Measurements from ENCODE around the gene NCR1.
"Not testable (repeated sequence)": the region's sequence is repeated elsewhere in the genome, so short reads cannot be mapped to it uniquely, and the experiment has no call there.

GRCh38 chr19:54904261-54904660 is 1.7 kb upstream of the NCR1 start:
- TF ChIP-seq, protein P1, sequence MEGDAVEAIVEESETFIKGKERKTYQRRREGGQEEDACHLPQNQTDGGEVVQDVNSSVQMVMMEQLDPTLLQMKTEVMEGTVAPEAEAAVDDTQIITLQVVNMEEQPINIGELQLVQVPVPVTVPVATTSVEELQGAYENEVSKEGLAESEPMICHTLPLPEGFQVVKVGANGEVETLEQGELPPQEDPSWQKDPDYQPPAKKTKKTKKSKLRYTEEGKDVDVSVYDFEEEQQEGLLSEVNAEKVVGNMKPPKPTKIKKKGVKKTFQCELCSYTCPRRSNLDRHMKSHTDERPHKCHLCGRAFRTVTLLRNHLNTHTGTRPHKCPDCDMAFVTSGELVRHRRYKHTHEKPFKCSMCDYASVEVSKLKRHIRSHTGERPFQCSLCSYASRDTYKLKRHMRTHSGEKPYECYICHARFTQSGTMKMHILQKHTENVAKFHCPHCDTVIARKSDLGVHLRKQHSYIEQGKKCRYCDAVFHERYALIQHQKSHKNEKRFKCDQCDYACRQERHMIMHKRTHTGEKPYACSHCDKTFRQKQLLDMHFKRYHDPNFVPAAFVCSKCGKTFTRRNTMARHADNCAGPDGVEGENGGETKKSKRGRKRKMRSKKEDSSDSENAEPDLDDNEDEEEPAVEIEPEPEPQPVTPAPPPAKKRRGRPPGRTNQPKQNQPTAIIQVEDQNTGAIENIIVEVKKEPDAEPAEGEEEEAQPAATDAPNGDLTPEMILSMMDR (IDR thresholded peaks at IDR 0.05): not testable (repeated sequence)
- not testable (repeated sequence) for TF ChIP-seq POLR2A, POLR2AphosphoS5 (IDR thresholded peaks at IDR 0.05)
